ENCODE results near the gene ONECUT2. TPM values are rescaled to one million over a fixed set of nuclear protein-coding genes. Genes with fewer than 3 reads are reported as not detected.

Gene ONECUT2
- total RNA-seq, 1 experiment from 2014 or later, result 0.48 TPM

- peaks cover 64 to 75% of the 10 kb centered on the region in 2 experiments for H3K4me1 Mint-ChIP-seq
- Histone ChIP-seq H3K9me3 (ENCODE audit: control insufficient read depth, low read depth, low read length) (no peaks in the 10 kb centered on the region), H2BK120ac (ENCODE audit: low read depth, low read length, poor library complexity, severe bottlenecking) (no peak overlapping the region), H2BK12ac (ENCODE audit: insufficient read length, low read depth, low read length) (no peak overlapping the region), H3K4ac (ENCODE audit: low read depth, low read length) (no peak overlapping the region), H4K91ac (ENCODE audit: insufficient read length, low read depth, low read length) (no peak overlapping the region), H4K5ac (ENCODE audit: insufficient read length, low read depth, low read length) (no peak overlapping the region), H3K23ac (ENCODE audit: insufficient read length, low read depth, low read length) (no peak overlapping the region), H4K8ac (replicated peaks; ENCODE audit: insufficient read length, low read depth, low read length) (no peak overlapping the region), H3K56ac (ENCODE audit: insufficient read length, low read depth, low read length) (no peak overlapping the region), H3K79me1 (ENCODE audit: insufficient read depth, low read depth, low read length, poor library complexity, severe bottlenecking) (no peaks in the 10 kb centered on the region), H3K4me2 (ENCODE audit: insufficient read depth, insufficient read length, low read length) (peak overlapping the region; percentile 70), H4K20me1 (ENCODE audit: control insufficient read depth, insufficient read depth, insufficient read length) (no peaks in the 10 kb centered on the region), H3K79me2 (ENCODE audit: insufficient read depth, low read length) (no peaks in the 10 kb centered on the region), H2AK5ac (ENCODE audit: insufficient read length, low read length) (no peak overlapping the region), H2AFZ (ENCODE audit: low read length) (no peak overlapping the region), H3K18ac (ENCODE audit: insufficient read length, low read depth, low read length) (no peak overlapping the region), H2BK15ac (ENCODE audit: low read depth, low read length) (no peak overlapping the region), H2BK5ac (ENCODE audit: insufficient read length, low read length) (no peak overlapping the region), H3T11ph (ENCODE audit: low read length) (no peak overlapping the region), H3K9ac (ENCODE audit: extremely low read depth, insufficient read length, low read length) (no peak overlapping the region), H2BK20ac (ENCODE audit: low read depth, low read length, poor library complexity, severe bottlenecking) (no peak overlapping the region), H3K4me1 (ENCODE audit: insufficient read depth, low read length) (no peaks in the 10 kb centered on the region), H3K27me3 (ENCODE audit: insufficient read depth, low read length) (peaks cover 83% of the 10 kb centered on the region), H3K23me2 (ENCODE audit: insufficient read length, low read depth, low read length, poor library complexity, severe bottlenecking) (peaks cover 27% of the 10 kb centered on the region), H3K27ac (ENCODE audit: insufficient read length, low read depth, low read length) (no peak overlapping the region), H3K14ac (ENCODE audit: insufficient read depth, low read length) (no peak overlapping the region)
- H3K4me3 Mint-ChIP-seq, result peak overlapping the region; percentile 67 to 82
- peaks cover 97% of the 10 kb centered on the region for H3K27me3 Mint-ChIP-seq (ENCODE audit: low read depth)
- no peak overlapping the region for H3K27ac Mint-ChIP-seq
- H3K9me3 Mint-ChIP-seq, result peaks cover 4 to 12% of the 10 kb centered on the region in 2 experiments; a peak in 3 of 5 replicates
- H3K36me3 Mint-ChIP-seq (ENCODE audit: insufficient read depth in 1 of 3, low read depth in 3 of 3), result no peaks in the 10 kb centered on the region
- no peak for TF ChIP-seq CTCF (conservative IDR thresholded peaks at IDR 0.05)
- WGBS (ENCODE audit: extremely low coverage, insufficient read length, low lambda C conversion rate), result no CpG with 5 or more reads among the region's 13 CpGs
- DNase-seq, result no peak
Observed at GRCh38 chr18:57436965-57437333, 1.8 kb downstream of the ONECUT2 start.

Measured in H9 (cell line).